DMS 273 (cell line): ENCODE results near the gene TANK.
A peak's percentile ranks its signal among the peaks of the same experiment; 100 is the strongest.
"Not testable (repeated sequence)": the region's sequence is repeated elsewhere in the genome, so short reads cannot be mapped to it uniquely, and the experiment has no call there.

Experiments used
- DNase-seq: peaks from one replicate; lab custom pipeline; 2025; ENCODE audit not compliant: unreplicated experiment; lab: John Stamatoyannopoulos, UW

Gene TANK

DNA sequence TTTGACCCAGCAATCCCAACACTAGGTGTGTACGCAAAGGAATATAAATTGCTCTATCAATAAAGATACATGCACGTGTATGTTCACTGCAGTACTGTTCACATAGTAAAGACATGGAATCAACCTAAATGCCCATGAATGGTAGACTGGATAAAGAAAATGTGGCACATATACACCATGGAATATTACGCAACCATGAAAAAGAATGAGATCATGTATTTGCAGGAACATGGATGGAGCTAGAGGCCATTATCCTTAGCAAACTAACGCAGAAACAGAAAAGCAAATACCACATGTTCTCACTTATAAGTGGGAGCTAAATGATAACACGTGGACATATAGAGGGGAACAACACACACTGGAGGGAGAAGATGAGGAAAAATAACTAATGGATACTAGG is 27.8 kb upstream of the TANK start:
- DNase-seq = not testable (repeated sequence)

DNA sequence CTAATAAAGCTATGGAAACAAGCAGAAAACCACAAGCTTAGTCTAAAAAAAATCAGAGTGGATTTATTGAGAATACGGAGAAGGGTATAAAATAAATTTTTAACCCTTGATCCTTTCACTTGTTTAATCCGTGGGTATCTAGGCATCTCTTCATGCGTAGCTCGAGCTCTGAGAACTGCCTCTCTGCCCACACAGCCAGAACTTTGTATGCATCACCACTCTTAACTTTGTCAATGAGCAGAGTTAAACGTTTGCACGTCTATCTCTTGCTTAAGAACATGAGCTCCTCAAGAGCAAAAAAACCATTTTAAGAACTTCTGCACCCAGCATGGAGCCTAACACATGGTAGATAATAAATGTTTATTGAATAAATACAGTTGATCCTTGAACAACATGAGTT is 26.9 kb upstream of the TANK start:
- DNase-seq = no peak

- DNase-seq = peak; percentile 68
Measured at GRCh38 chr2:161134547-161135518, 25.4 kb upstream of the TANK start.

GRCh38 chr2:161135951-161136593 is 24.2 kb upstream of the TANK start:
- DNase-seq = peak; percentile 15

- peak; percentile 14 for DNase-seq
Measured at GRCh38 chr2:161136696-161137324, 23.4 kb upstream of the TANK start.

DNA sequence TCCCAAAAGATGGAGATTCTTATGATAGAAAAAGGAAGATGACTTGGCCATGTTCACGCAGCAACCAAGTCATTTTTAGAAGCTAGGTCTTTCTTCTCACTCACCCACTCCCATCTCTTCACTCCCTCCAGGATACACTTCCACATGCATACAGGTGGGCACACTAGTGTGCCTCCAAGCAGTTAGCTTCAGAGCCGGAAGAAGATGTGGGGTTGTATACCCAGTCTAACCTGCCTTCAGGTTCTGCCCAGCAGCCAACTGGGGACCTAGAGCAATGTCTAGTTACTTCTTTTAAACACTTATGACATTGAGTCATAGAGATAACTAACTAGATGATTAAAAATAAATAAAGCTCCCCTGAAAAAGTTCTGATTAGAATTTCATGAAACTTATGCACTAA is 21.8 kb upstream of the TANK start:
- no peak for DNase-seq

- DNase-seq = no peak
Measured at GRCh38 chr2:161139098-161139987, 20.9 kb upstream of the TANK start.

- no peak for DNase-seq
Measured at GRCh38 chr2:161141033-161141432, 19.2 kb upstream of the TANK start.

DNA sequence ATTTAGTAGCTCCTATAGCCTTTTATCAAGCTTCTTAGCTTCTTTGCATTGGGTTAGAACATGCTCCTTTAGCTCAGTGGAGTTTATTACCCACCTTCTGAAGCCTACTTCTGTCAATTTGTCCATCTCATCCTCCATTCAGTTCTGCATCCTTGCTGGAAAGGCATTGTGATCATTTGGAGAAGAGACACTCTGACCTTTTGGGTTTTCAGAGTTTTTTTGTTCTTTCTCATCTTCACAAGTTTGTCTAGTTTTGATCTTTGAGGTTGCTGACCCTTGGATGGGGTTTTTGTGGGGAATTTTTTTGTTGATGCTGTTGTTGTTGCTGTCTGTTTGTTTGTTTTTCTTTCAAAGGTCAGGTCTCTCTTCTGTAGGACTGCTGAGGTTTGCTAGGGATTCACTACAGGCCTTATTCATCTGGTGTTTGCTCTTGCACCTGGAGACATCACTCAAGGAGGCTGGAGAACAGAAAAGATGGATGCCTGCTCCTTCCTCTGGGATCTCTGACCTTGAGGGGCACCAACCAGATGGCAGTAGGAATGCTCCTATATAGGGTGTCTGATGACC is 13.9 kb upstream of the TANK start:
- DNase-seq = no peak

GRCh38 chr2:161146996-161147395 is 13.2 kb upstream of the TANK start:
- DNase-seq = no peak

GRCh38 chr2:161147856-161148255 is 12.4 kb upstream of the TANK start:
- no peak for DNase-seq

GRCh38 chr2:161150704-161151103 is 9.5 kb upstream of the TANK start:
- no peak for DNase-seq

GRCh38 chr2:161152302-161152701 is 7.9 kb upstream of the TANK start:
- DNase-seq = no peak

DNA sequence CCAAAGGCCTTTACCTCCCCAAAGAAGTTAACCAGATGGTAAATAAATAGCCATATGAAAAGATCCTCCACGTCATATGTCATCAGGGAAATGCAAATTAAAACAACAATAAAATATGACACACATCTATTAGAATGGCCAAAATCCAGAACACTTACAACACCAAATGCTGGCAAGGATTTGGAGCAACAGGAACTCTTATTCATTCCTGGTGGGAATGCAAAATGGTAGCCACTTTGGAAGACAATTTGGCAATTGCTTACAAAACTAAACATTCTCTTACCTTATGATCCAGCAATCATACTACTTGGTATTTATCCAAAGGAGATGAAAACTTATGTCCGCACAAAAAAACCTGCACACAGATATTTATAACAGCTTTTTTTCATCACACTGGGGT is 1.3 kb upstream of the TANK start:
- no peak for DNase-seq

- DNase-seq = no peak
Measured at GRCh38 chr2:161159456-161160225, 587 bp upstream of the TANK start.

DNA sequence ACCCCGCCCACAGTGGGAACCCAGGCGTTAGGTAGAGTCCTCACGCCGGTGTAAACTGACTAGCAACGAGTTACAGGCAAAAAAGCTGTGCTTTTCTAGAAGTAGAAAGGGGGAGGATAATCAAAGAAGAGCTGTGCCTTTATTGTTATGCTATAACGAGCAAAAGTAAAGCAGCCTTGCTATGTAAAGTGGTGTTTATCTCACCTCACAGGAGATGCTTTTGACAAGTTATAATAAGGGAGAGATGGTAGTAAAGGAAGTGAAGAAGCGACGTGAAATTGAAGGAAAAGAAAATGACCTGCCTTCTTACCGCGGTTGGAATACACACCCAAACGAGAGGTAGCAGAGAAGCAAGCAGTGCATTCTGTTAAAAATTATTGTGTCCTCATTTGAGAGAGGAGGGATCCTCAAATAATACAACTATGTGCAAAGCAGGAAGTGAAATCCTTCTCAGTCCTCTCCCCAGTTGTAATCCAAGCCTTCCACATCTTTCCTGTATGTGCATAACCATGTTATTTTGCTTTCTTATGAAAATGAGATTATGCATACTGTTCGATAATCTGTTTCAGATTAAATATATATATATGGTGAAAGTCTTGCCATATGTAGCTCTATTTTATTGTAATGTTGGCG is 962 bp downstream of the TANK start:
- no peak for DNase-seq

DNA sequence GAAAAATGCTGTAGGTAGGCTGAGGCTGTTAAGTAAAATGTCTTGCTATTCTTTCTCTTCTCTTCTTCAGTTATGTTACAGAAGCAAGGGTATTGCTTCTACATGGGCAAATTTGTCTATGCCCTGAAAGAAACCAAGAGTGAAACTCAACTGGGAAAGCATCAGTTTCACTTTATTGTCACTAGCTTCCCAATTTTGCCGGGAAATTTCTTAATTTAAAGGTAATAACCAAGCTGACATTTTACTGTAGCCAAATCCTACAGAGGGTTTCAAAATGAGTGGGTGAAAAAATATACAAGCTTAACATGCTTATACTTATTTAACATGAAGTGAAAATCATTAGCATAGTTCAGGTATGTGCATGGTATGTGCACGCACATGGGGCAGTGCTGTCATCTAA is 3.2 kb downstream of the TANK start:
- no peak for DNase-seq

GRCh38 chr2:161164161-161164560 is 3.9 kb downstream of the TANK start:
- no peak for DNase-seq

- no peak for DNase-seq
Measured at GRCh38 chr2:161165266-161165665, 5.0 kb downstream of the TANK start.
